GM19043 (cell line): ENCODE results near the gene CTRB1.

Experiments used
- ATAC-seq: cut with Tn5 transposase; IDR thresholded peaks from one replicate; pipeline ENCODE4 v1.9.1; 2021; ENCODE audit warnings: low read depth; ENCODE audit not compliant: unreplicated experiment

Gene CTRB1

DNA sequence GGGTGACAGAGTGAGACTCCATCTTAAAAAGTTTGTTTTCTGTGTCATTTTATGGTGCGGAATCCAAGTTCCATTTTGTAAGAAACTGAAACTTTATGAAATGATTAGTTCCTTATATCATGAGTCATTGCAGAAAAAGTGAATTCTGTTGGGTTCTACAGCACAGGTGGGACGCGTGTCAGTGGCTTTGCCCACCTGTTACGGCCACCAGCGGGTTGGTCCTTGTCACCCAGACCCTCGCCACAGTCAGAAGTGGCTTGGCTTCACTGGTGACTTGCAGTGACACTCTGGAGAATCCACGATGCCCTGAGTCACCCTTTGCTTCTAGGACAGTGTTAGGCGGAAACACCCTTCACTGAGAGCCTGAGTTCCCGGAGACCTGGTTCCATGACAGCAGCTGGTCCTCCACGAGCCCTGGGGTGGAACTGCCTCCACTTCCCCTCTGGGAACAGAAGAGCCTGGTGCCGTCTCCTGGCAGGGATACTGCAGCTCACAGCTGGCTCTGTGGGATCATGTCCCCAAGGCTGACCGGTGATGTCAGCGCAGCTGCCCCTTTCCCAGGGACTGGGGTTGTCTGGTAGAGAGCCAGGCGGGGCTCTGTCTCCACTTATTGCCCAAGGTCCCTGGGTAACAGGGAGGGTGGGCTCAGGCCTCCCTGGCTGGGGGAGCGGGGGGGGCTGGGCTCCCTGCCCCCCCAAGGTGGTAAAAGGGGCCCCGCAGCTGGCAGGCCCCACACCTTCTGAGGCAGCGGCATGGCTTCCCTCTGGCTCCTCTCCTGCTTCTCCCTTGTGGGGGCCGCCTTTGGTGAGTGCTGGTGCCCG lies at the start of gene CTRB1:
Gene CTRB1, plus strand, starts transcription at position 733 of the 821 bp plus-strand sequence. Its CDS starts 20 bp downstream, at position 753.
- ATAC-seq: peak; percentile 59

DNA sequence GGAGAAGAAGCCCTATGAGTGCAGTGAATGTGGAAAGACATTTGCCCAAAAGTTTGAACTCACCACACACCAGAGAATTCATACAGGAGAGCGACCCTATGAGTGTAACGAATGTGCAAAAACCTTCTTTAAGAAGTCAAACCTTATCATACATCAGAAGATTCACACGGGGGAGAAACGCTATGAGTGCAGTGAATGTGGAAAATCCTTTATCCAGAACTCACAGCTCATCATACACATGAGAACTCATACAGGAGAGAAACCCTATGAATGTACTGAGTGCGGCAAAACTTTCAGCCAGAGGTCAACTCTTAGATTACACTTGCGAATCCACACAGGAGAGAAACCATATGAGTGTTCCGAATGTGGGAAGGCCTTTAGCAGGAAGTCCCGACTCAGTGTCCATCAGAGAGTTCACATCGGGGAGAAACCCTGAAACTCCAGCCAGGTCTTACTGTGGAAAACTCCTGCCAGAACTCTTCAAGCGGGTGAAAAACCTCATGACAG lies 48.8 kb upstream of the CTRB1 start:
- no peak for ATAC-seq

DNA sequence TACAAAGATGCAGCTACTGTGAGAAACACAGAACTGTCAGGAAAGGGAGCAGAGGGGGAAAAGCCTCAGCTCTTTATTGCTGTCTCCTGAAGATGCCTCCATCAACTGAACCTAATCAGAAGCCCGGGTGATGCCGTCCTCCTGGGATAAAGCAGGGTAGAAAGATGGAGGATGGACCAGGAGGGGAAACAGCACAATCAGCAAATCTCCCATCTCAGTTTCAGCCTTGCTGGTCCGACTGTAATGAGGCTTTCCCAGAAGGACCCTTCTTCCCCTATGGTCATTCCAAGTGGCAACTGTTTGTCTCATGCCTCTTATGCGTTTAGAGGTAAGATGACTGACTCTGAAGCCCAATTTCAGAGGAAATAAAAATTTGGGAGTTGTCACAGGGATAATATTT lies 46.2 kb upstream of the CTRB1 start:
- ATAC-seq: no peak

DNA sequence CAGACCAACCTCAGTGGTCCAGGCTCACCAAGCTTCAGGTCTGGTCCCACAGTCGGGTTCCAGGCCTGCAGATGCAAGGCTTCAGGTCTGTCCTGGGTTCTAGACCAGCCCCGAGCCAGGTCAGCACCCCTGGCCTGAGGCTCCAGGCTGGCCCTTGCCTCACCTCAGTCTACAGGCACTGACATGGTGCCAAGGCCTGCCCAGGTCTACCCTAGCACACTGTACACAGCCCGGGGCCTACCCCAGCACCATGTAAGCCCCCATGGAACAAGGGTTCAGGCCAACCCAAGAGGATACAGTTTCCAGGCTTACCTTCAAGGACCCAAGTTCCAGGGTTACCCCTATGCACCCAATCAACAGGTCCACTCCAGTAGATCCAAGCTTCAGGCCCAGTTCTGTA lies 43.7 kb upstream of the CTRB1 start:
- no peak for ATAC-seq

DNA sequence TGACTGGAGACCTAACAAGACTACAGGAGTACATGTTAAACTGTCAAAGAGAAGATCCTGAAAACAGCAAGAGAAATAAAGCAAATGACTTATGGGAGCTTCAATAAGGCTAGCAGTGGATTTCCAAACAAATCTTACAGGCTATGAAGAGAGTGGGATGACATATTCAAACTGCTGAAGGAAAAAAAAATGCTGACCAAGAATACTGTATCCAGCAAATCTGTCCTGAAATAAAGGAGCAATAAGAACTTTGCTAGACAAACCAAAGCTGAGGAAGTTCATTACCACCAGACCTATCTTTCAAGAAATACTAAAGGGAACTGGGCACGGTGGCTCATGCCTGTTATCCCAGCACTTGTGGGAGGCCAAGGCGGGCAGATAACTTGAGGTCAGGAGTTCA lies 41.9 kb upstream of the CTRB1 start:
- no peak for ATAC-seq

DNA sequence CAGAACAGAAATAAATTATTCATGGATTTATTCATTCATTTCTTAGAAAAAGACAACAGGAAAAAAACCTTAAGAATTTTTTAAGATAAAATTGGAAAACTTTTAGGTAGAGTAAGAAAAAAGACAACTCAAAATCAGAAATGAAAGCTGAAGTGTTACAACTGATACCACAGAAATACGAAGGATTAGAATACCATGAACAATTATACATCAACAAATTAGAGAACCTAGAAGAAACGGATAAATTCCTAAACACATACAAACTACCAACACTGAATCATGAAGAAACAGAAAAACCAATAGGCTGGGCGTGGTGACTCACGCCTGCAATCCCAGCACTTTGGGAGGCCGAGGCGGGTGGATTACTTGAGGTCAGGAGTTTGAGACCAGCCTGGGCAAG lies 39.6 kb upstream of the CTRB1 start:
- ATAC-seq: no peak

DNA sequence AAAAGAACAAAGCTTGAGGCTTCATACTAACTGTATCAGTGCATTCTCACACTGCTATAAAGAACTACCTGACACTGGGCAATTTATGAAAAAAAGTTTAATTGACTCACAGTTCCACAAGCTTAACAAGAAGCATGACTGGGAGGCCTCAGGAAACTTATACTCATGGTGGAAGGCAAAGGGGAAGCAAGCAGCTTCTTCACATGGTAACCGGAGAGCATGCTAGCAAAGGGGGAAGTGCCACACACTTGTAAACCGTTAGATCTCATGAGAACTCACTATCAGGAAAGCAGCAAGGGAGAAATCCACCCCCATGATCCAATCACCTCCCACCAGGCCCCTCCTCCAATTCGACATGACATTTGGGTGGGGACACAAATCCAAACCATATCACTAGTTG lies 37.2 kb upstream of the CTRB1 start:
- ATAC-seq: no peak

DNA sequence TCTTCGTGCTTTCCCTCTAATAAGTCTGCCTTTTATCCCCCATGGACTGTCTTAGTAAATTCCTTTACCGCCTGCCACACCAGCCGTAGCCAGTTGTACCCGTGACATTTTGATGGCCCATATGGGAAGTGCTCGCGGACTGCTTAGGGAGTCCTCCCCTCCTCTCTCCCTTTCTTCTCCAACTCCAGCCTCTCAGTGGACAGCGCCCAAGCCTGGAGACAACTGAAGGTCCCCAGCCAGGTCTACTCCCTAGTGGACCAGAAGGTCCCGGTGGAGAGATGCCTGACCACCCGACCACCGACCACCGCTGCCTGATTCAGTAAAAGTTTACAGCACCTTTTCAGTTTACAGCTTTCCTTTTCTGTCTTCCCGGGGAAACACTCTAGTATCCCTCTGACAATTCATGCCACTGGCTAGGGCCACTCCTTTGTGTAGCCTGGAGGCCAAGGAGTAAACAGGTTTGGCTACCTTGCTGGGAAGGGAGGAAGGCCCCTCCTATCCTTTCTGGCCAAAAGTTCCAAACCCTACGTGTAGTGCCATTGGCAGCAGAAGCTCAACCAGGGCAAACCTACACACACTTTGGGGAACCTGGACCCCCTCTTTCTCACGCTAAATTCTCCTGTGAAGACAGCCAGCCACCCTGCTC lies 29.8 kb upstream of the CTRB1 start:
- no peak for ATAC-seq

DNA sequence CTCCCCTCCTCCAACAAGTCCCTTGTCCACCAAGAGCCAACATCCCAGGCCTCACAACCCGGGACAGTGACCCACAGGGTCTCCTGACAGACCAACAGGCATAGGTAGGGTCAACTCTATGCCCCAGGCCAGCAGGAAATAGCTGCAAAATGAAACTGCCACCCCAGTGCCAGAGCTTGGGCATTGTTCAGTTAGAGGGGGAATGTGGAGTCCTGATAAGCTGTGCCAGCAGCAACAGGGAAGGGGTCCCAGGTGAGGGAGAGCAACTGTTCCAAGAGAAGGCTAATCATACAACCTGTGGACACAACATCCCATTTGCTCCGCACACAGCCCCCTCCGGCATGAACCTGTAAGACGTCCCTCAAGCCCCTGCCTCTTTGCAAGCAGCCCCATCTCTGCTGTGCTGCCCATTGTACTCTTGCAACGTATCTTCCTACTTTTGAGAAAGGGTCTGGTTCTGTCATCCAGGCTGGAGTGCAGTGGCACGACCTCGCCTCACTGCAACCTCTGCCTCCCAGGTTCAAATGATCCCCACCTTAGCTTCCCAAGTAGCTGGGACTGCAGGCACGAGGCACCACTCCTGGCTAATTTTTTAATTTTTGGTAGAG lies 29.0 kb upstream of the CTRB1 start:
- ATAC-seq: no peak

DNA sequence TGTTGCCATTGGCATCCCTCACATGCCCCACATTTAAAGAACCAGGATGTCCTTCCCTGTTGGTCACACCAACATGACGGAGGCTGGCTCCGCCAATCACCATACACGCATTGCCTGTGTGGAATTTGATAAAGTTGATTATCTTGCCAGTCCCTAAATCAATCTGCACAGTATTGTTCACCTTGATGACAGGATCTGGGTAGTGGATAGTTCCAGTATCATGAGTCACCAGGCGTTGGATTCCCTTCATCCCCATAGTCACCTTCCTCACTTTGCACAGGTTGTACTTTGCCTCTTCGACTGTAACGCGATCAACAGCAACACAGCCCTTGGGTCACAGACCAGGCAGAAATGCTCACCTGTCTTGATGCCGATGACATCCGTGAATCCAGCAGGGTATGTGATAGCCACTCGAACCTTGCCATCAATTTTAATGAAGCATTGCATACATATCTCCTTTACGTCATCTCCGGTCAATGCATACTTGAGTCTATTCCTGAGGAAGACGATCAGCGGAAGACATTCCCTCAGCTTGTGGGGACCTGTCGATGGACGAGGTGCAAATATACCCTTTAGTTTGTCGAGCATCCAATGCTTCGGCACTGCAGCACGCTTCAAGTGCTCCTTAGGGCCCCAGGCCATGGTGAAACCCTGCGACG lies 26.1 kb upstream of the CTRB1 start:
- no peak for ATAC-seq

DNA sequence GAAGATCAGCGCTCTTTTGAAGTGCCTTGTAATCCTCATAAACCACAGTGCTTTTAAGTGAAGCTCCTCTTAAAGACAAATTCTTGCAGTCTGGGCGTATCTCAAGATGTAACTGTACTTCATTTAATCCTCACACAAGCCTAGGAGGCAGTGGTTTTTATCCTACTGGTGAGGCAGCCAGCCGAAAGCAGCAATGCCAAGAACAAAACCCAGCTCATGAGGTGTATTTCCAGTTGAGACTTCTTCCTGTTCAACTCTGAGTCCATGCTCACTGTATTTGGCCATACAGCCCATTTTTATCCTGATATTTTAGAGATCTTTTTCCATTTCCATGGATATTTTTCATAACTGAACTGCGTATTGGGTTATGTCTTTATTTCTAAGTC lies 25.5 kb upstream of the CTRB1 start:
- no peak for ATAC-seq

DNA sequence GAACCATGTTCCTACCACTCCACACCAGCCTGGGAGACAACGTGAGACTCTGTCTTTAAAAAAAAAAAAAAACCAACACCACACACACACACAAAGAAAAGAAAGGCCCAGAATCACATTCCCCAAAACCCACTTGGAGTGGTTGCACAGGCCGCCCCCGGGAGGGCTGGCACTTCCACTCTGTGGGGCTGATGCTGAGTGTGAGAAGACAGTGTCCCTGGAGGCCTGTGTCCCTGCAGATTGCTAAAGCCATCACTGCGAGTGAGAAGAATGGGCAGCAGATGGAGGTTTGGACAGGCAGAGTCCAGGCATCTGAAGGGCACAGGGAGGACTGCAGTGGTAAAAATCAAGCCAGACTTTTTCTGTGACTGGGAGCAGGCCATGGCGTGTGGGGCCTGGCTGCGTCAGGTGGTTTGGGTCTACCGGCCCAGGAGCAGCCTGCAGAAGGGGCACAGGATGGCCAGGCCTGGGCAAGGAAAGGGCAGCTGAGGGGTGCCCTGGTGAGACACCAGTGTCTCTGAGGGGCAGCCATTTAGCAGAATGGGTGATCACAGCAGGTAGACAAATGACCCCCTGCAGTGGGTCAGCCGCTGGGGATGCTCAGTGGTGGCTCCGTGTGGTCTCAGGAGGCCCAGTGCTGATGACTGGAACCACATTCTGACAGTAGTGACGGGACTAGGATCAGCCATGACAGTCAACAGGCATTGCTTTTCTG lies 24.9 kb upstream of the CTRB1 start:
- no peak for ATAC-seq

DNA sequence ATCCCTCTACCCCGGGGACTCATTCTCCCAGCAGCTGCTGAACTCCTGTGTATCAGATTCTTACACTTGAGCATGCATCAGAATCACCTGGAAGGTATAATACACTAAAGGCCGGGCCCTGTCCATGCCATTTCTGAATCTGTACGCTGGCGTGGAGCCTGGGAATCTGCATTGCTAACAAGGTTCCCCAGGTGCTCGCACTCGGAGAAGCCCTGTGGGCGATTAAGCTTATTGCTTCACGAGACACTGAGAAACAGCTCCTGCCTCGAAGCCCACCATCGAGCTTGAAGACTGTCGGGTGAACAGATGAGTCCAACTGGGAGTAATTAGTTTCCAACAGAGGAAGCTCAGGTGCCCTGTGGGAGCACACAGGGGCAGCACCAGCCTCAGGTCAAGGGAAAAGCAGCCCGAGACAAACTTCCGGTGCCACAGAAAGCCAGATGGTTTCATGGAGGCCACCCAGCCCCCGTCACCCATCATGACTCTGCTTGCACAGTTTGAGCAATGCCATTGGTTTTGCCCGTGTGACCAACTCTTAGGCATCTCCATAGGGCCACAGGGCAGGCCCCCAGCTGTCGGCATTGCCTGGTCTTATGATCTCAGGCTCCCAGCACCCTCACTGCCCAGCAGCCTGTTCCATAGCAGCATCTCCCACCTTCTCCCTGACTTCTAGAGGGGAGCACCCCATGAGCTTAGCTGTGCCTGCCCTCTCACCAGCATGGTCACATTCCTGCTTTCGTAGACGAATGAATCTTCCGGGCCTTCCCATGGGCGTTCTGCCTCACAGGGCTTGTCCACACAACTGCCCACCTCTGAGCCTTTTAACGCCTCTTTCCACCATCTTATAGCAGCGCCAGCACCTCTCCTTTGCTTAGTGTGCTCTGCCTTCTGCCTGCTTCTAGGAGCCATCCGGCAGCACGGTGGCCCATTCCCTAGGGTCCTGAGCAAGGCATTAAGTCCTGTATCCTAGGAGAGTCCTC lies 22.7 kb upstream of the CTRB1 start:
- ATAC-seq: no peak

DNA sequence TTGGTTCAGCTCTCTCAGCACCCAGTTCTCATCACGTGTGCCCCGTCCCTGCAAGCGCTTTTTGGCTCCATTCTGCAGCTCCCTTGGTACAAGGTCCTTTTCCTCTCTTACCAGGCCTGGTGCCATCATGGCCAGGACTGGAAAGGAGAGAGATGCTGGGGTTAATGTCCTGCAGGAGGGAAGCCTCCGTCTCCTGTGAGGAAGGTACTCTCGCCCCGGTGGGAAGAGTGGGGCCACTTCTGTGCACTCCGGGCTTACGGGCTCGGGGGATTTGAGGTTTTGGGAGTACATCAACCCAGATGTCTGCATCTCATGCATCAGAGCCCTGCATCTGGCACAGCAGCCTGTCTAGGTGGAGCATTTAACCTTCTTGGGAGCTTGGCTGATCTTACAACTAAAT lies 22.0 kb upstream of the CTRB1 start:
- ATAC-seq: no peak

DNA sequence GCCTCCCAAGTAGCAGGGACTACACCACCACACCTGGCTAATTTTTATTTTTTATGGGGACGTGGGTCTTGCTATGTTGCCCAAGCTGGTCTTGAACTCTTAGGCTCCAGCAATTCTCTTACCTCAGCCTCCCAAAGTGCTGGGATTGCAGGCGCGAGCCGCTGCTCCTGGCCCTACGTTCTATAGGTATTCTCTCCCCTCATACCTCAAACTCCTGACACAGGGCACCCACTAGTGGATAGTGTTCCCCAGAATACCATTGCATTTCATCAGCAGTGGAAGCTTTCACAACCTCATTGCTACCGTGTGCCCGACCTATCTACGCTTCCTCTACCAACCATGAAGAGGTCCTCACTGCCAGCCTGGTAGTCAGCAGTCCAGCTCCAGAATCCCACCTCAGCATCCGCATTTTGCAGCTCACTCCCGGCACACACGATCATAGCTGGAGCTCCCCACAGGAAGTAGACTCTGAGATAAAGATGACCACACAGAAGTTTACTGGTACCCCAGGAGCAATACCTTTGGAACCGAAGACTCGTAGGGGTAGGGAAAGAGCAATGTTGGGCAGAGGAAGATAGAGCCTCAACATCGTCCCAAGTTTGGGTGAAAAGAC lies 21.2 kb upstream of the CTRB1 start:
- ATAC-seq: no peak

DNA sequence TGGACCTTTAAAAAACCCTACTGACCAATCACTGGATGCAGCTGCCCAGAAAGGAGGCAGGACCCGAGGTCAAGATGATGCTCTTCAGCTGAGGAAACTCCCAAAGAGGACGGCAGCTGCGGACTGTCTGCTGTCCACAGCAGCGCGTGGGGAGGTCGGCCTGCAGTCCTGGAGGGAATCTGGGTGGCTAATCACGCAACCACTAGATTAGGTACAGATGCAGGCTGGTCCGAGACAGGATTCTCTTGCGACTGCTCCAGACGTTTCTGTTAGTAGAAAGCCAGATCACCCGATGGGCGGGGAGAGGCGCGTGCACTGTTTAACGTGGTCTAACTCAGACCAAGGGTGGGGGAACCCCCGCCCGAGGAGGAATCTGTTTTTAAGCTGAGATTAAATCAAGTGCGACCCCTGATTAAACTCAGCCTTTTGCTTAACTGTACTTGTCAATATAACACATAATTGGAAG lies 20.6 kb upstream of the CTRB1 start:
- no peak for ATAC-seq

DNA sequence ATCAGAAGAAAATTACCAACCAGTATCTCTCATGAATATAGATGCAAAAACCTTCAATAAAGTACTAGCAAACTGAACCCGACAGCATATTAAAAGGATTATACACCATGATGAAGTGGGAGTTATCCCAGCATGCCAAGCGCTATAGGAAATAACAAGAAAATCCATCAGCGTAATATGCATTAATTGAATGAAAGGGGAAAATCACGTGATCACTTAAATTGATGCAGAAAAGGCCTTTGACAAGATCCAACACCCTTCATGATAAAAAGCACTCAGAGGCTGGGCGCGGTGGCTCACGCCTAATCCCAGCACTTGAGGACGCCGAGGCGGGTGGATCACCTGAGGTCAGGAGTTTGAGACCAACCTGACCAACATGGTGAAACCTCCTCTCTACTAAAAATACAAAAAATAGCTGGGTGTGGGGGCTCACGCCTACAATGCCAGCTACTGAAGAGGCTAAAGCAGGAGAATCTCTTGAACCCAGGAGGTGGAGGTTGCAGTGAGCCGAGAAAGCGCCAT lies 16.7 kb upstream of the CTRB1 start:
- no peak for ATAC-seq

DNA sequence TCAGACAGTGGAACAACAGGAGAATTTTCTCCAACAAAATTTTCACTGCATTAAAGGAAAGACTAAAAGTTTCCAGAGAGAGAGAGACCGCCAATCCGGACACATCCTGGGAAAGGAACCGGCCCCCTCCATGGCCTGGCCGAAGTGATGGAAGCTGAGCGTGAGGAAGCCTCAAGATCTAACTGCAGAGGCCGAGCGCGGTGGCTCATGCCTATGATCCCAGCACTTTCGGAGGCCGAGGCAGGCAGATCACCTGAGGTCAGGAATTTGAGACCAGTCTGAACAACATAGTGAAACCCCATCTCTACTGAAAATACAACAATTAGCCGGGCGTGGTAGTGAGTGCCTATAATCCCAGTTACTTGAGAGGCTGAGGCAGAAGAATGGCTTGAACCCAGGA lies 15.7 kb upstream of the CTRB1 start:
- ATAC-seq: no peak
